Measurements from ENCODE around the gene CADM2.

CADM2 gene

DNA sequence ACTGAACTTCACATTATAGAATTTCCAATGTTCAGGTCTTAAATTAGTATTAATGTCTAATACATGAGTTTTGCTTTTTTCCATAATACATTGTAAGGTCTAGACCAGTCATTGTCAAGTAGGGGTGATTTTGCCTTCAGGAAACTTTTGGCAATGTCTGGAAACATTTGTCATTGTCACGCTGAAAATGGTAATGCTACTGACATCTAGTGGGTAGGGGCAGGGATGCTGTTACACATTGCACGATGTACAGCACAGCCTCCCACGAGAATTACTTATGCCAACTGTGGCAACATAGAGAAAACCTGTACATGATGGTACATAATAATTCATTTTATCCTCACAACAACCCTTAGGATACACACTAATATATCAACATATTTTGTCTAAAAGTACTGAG lies 384.1 kb downstream of the CADM2 start:
- no peak for DNase-seq

GRCh38 chr3:85355572-85355971 lies 396.8 kb downstream of the CADM2 start:
- DNase-seq: no peak

DNA sequence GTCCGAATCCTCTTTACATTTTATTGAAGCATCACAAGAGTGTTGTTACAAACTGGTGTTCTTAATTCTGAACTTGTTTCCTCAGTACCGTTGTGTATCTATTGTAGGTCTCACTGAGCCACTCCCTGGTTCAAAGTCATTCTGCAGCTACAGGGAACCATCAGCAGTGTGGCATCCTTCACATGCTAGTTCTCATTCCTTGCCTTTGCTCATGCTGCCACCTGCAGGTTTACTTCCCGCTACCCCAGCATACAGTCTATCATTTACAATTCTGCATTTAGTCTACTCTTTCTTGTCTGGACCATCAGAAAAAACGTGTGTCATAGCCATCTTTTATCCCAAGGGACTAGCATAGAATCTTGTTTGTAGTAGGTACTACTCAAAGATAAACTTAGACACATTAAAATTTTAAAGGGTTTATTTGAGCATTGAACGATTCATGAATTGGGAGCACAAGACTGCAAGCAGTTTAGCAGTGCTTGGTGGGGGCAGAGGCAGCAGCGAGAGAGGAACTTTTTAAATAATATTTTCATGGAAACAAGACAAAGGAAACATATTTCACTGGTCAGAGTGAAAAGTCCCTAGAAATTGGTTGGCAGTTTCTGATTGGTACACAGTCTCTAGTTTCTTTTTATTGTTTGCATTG lies 402.1 kb downstream of the CADM2 start:
- DNase-seq: peak; percentile 54

DNA sequence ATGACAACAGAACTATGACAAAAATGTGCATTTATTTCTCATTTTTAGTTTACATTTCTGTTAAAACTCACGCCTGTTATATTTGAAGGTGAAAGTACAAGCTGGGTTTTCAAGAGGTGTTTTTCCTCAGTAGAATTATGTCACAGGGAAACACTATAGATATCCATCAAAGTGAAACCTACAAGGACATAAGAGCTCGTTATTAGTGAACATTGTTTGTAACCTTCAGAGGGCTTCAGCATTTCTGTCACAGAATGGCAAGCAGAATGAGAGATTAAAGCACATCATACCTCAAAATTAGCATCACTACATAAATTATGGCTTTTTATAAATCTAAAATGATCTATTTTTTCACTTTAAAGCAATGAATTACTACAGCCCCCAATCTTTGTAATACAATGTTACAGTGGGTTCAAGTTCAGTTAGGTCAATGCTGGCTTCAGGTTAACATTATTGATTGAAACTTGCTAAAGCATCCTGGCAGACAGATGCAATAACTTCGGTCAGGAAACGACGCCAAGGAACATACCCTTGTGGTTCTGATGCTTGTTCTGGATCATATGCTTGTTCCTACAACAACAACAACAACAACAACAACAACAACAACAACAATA lies 405.6 kb downstream of the CADM2 start:
- DNase-seq: no peak

DNA sequence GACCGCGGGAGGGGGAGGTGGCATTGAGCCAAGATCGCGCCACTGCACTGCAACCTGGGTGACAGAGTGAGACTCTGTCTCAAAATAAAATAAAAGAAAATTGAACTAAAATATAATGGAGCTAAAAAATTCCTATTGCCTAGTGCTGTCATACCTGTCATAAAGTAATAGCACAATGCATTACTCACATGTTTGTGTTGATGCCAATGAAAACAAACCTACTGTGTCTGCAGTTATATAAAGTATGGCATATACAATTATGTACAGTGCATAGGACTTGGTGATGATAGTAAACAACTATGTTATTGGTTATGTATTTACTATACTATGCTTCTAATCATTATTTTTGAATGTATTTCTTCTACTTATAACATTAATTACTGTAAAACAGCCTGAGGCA lies 411.6 kb downstream of the CADM2 start:
- DNase-seq: no peak

- DNase-seq: no peak
Observed at GRCh38 chr3:85376131-85376530, 417.3 kb downstream of the CADM2 start.

DNA sequence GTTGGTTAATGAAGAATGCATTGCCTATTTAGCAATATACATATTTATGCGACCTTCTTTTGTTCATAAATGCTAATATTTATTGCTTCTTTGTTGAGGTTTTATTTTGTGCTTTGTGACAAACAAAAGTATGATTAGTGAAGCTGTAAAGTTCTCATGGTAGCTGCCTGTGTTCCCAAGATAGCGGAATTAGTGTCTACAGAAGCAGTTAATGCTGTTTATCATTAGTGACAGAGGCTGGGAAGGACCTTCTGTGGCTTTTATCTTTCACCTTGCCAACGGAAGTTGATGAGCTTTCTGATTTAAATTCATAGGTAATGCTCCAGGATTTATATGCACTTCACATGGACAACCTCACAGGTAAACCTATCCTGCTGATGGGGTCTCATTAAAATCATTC lies 418.3 kb downstream of the CADM2 start:
- DNase-seq: no peak

DNA sequence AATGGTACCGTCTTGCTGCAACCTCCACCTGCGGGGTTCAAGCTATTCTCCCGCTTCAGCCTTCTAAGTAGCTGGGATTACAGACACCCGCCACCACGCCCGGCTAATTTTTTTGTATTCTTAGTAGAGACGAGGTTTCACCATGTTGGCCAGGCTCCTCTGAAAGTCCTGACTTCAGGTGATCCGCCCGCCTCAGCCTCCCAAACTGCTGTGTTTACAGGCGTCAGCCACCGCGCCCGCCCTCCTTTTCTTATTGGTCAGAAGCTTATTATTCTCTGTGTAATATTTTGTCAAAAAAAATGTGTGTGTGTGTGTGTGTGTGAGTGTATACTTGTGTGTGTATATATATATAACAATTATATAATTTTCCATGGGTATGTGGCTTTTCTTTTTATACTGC lies 425.6 kb downstream of the CADM2 start:
- DNase-seq: no peak

- DNase-seq: no peak
Observed at GRCh38 chr3:85387913-85388505, 429.2 kb downstream of the CADM2 start.

DNA sequence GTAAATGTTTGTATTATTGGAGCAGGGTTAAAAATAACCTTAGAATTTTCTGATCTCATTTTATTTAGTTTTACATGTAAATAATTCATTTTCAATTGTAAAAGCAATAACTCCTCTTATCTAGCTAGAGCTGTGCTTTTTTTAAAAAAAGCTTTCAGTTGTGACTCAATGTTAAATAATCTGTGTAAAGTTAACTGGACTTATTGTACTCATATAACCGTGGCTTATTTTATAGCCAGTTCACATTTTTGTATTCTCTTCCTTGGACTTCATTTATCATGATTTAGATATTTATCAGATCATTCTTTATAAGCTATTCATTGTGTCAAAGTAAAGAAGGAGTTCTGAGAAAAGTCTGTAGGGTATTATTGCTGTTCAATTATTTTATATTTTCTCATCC lies 435.6 kb downstream of the CADM2 start:
- no peak for DNase-seq

GRCh38 chr3:85397434-85397833 lies 438.6 kb downstream of the CADM2 start:
- no peak for DNase-seq

- DNase-seq: no peak
Observed at GRCh38 chr3:85426121-85426520, 467.3 kb downstream of the CADM2 start.

DNA sequence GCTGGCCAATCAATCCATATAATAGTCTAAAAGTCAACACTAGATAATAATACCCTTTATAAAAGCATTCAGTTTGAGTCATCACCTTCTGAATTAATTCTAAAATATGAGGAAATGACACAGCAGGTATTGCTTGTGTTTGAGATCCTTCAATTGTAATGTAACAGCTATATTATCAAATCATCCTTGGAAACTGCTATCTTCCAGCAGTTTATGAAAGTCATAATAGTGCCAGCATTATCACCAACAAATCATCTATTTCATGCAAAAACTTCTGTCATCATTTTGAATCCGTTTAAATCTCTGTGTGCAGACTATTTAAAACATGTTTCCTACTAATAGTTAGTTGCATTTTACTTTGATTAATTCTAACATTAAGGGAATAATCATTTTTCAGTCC lies 468.7 kb downstream of the CADM2 start:
- no peak for DNase-seq

- no peak for DNase-seq
Observed at GRCh38 chr3:85432081-85432480, 473.3 kb downstream of the CADM2 start.

DNA sequence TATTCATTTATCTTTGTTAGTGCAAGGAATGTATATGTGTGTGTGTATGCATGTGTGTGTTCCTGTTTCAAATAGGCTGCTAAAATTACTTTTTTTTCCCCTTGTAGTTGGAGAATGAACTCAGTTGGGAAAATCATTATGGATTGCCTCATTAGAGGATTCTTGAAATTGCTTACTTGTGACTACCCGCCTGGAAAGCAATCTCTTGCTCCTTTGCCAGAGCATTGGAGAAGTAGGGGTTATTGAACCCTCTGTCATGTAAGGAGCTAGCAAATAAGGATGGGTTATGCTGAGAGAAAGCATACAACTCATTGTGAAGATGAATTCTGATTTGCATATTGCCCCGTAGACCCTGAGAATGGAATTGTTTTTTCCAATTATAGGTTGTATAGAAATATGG lies 474.5 kb downstream of the CADM2 start:
- no peak for DNase-seq

DNA sequence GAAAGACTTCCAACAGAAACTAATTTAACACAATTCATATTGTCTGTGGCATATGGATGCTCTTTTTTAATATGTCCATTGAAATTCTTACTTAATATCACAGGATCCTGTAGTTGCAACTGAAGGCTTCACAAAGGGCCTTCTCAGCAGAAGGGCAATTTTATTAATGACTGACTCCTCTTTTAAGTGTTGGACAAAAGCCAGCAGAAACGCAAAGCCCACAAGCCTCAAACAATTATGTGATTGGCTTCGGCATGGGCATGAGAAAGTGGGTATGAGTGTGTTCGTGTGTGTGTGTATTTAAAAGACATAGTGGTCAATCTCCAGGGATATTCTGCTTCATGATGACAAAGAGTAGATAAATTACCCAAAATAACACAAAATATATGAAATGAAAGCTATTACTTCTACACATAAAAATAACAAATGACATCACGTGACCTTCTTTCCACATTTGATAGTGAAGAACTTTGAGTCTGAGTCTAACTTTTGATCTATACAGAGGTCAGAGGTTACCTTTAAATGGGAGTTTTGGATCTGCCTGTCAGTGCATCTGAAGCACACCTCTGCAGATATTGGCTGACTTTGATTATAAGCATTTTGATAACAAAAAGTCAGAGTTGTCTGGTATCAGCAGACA lies 496.9 kb downstream of the CADM2 start:
- no peak for DNase-seq

DNA sequence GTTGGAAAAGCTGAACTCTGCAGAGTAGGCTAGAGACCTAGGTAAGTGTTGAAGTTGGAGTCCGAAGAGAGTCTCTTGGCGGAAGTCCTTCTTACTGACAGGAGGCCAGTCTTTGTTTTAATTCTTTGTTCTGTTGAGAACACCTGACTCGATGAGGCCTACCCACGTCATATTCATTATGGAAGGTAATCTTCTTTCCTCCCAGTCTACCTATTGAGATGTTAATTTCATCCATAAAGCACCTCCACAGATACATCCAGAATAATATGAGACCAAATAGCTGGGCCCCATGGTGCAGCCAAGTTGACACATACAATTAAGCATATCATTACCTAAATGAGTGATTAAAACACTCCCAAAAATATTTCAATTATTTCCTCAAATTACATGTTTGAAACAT lies 515.5 kb downstream of the CADM2 start:
- no peak for DNase-seq

DNA sequence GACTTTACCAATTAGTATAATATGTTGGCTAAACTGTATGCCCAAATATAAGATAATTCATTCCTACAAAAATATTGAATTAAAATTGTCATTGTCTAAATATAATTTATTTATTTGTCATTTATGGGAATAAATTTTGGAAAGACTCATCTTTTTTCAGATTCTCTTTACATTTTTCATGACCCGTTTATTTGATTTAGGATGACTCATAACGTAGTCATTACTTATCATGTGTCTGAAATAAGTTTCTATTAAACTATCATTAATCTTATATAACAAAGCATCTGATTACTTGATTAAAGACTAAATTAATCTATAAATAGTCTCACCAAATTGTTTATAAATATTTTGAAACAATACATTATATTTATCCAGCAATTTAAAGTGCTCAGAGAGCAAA lies 516.6 kb downstream of the CADM2 start:
- DNase-seq: no peak

- DNase-seq: no peak
Observed at GRCh38 chr3:85476891-85477495, 518.2 kb downstream of the CADM2 start.

GRCh38 chr3:85481411-85482212 lies 522.8 kb downstream of the CADM2 start:
- no peak for DNase-seq

- DNase-seq: no peak
Observed at GRCh38 chr3:85482213-85482490, 523.4 kb downstream of the CADM2 start.

DNA sequence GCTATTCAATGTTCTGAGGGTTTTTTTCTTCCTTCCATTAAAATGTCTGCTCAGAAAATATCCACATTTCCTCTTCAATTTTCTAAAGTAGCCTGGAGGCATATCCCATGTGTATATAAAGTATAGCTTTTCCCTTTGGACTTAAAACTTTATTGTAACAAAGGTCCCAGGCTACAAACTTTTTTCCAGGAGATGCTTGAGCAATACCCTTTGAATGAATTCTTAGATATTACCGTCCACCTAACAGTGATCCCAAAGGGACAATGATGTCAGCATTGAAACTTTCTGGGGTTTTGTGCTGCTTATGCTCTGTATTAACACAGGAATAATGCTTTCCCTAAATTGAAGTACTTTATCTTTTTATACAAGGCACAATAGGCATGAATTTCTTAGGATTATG lies 525.2 kb downstream of the CADM2 start:
- no peak for DNase-seq

DNA sequence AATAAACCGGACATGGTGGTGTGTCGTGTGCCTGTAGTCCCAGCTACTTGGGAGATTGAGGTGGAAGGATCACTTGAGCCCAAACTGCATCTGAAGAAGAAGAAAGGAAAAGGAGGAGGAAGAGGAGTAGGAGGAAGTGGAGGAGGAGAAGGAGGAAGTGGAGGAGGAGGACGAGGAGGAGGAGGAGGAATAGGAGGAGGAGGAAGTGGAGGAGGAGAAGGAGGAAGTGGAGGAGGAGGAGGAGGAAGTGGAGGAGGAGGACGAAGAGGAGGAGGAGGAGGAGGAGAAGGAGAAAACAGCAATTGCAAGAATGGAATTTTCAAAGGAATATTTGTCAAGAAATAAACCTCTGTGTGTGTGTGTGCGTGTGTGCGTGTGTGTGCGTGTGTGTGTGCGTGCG lies 528.6 kb downstream of the CADM2 start:
- no peak for DNase-seq

Measured in right hindlimb (tissue), 1 donor.